HepG2 (cell line): ENCODE results near the gene SRF. TPM values are rescaled to one million over a fixed set of nuclear protein-coding genes. Genes with fewer than 3 reads are reported as not detected.

Source experiments
- CCDC6 ChIP-seq: sonication (generic); formaldehyde crosslinking; IDR thresholded peaks from 2 replicates; pipeline ENCODE4 v1.8.1; 2022; ENCODE audit warnings: mild to moderate bottlenecking, missing genetic modification reagents, moderate library complexity
- ISX ChIP-seq: sonication (generic); formaldehyde crosslinking; conservative IDR thresholded peaks from 2 replicates; pipeline ENCODE4 v1.5.0; 2020; ENCODE audit warnings: missing genetic modification reagents
- MLLT10 ChIP-seq: sonication (generic); formaldehyde crosslinking; IDR thresholded peaks from 2 replicates; pipeline ENCODE4 v1.4.0; 2020; ENCODE audit warnings: missing genetic modification reagents
- NFYB ChIP-seq: sonication (generic); formaldehyde crosslinking; IDR thresholded peaks from 2 replicates; pipeline ENCODE4 v1.4.0; 2020; ENCODE audit warnings: missing genetic modification reagents
- PAF1 ChIP-seq: IDR thresholded peaks from 2 replicates; pipeline ENCODE4 v1.6.1; 2016; ENCODE audit warnings: missing genetic modification reagents, missing compliant biosample characterization
- PLRG1 ChIP-seq: fragments of 450-650 bp; conservative IDR thresholded peaks from 2 replicates; pipeline ENCODE4 v1.6.1; 2016
- RAD21 ChIP-seq: fragments of 450-650 bp; formaldehyde crosslinking; IDR thresholded peaks from 2 replicates; pipeline ENCODE4 v1.5.0; 2020; ENCODE audit warnings: mild to moderate bottlenecking
- REL ChIP-seq: sonication (generic); formaldehyde crosslinking; conservative IDR thresholded peaks from 2 replicates; pipeline ENCODE4 v1.8.0; 2022; ENCODE audit warnings: mild to moderate bottlenecking, missing genetic modification reagents, moderate library complexity
- SMAD1 ChIP-seq: sonication (generic); formaldehyde crosslinking; IDR thresholded peaks from 2 replicates; pipeline ENCODE4 v1.4.0; 2020; ENCODE audit warnings: missing genetic modification reagents, low read depth, mild to moderate bottlenecking, borderline replicate concordance
- STAG1 ChIP-seq: sonication (generic); formaldehyde crosslinking; IDR thresholded peaks from 2 replicates; pipeline ENCODE4 v1.4.0; 2020; ENCODE audit warnings: missing genetic modification reagents
- ZFAT ChIP-seq: sonication (generic); formaldehyde crosslinking; conservative IDR thresholded peaks from 2 replicates; pipeline ENCODE4 v1.8.1; 2023; ENCODE audit warnings: missing genetic modification reagents, inconsistent platforms
- ZFP90 ChIP-seq: sonication (generic); formaldehyde crosslinking; IDR thresholded peaks from 2 replicates; pipeline ENCODE4 v1.8.0; 2022; ENCODE audit warnings: missing genetic modification reagents, mild to moderate bottlenecking, inconsistent platforms, borderline replicate concordance
- ZKSCAN5 ChIP-seq: sonication (generic); formaldehyde crosslinking; IDR thresholded peaks from 2 replicates; pipeline ENCODE4 v1.5.1; 2020; ENCODE audit warnings: mild to moderate bottlenecking, missing genetic modification reagents
- ZNF670 ChIP-seq: sonication (generic); formaldehyde crosslinking; IDR thresholded peaks from 2 replicates; pipeline ENCODE4 v1.8.0; 2022; ENCODE audit warnings: mild to moderate bottlenecking, missing genetic modification reagents, borderline replicate concordance
- ZSCAN25 ChIP-seq: sonication (generic); formaldehyde crosslinking; IDR thresholded peaks from 2 replicates; pipeline ENCODE4 v1.8.0; 2022; ENCODE audit warnings: mild to moderate bottlenecking, missing genetic modification reagents
- polyA plus RNA-seq, 8 experiments: library from polyadenylated mRNA; depleted of rRNA in 3 of 8; stranded (reverse) in 7 of 8; unstranded in 1 of 8; fragments of >200 nt; fragmentation: Illumina TruSeq in 4 of 8; extraction: Trizol in 4 of 8; gene quantifications; 2 replicates each; pipeline versions ENCODE4 v1.2.1 to v1.2.3, GENCODE V29; 2011 to 2016; ENCODE audit warnings: low read depth in 4 of 8, missing spikeins in 1 of 8, mixed read lengths in 1 of 8; ENCODE audit not compliant: insufficient read depth in 1 of 8
- total RNA-seq, 5 experiments: library from RNA; depleted of rRNA; stranded (reverse); fragments of >200 nt; fragmentation: Illumina TruSeq; extraction: Trizol; gene quantifications; 2 replicates each; pipeline ENCODE4 v1.2.3, GENCODE V29; 2016; ENCODE audit warnings: low read depth in 1 of 5
- TF ChIP-seq, protein P1 (sequence below): sonication (generic); formaldehyde crosslinking; IDR thresholded peaks from 2 replicates; pipeline ENCODE4 v1.4.0; 2020; ENCODE audit warnings: mild to moderate bottlenecking, missing genetic modification reagents
- TF ChIP-seq, protein P2 (sequence below): sonication (generic); formaldehyde crosslinking; IDR thresholded peaks from 2 replicates; pipeline ENCODE4 v1.5.1; 2020; ENCODE audit warnings: missing genetic modification reagents, mild to moderate bottlenecking, borderline replicate concordance
- TF ChIP-seq, protein P3 (sequence below): IDR thresholded peaks from 2 replicates; pipeline ENCODE4 v1.6.1; 2016; ENCODE audit warnings: missing genetic modification reagents, missing compliant biosample characterization
- TF ChIP-seq, protein P4 (sequence below), 2 experiments: sonication (generic) in 1 of 2; formaldehyde crosslinking in 1 of 2; IDR thresholded peaks; 2 replicates each; pipeline versions ENCODE4 v1.5.1 to v1.6.1; 2011 to 2020; ENCODE audit warnings: borderline replicate concordance in 1 of 2, low read depth in 1 of 2, low read length in 1 of 2, mild to moderate bottlenecking in 1 of 2, missing genetic modification reagents in 1 of 2, moderate library complexity in 1 of 2

SRF gene
- total and polyA plus RNA-seq, 2 of the 13 experiments (the other 11 are each of a cell fraction or from before 2014, with no cell fraction given): 25.5 to 44.1 TPM

DNA sequence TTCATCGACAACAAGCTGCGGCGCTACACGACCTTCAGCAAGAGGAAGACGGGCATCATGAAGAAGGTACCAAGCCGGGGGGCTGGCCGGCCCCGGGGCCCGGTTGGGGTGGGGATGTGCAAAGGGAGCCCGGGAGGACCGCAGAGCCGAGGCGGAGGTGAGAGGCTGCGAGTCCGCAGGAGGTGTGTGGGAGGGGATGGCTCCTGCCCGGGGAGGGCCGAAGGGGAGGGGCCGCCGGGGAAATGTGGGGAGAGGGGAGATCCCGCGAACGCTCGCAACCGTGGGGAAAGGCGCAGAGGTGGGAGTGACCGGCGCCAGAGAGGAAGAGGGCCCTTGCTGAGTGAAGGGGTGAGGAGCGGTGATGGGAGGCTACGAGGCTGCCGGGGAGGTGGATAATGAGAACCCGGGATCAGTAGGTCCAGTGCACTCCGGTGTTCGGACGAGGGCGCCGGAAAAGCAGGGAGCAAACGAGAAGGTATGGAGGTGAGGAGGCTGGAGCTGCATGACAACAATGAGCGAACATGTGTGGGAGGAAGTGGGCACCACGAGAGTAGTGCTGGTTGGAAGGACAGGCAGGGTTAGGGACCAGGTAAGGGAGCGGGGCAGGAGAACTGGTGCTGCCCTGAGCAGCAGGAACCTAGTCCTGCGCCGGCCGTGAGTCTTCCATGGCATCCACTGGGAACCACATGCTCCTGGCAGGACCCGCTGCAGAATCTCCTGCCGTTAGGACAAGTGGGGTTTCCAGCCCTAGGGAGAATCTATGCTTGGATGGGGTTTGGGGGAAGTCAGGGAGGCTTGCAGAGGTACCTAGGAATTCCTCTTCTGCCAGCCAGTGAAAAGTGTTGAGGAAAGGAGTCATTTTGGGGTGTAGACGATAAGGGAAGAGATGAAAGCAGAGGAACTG, 1.3 kb downstream of the SRF start (continued):
- TF ChIP-seq, protein P1, sequence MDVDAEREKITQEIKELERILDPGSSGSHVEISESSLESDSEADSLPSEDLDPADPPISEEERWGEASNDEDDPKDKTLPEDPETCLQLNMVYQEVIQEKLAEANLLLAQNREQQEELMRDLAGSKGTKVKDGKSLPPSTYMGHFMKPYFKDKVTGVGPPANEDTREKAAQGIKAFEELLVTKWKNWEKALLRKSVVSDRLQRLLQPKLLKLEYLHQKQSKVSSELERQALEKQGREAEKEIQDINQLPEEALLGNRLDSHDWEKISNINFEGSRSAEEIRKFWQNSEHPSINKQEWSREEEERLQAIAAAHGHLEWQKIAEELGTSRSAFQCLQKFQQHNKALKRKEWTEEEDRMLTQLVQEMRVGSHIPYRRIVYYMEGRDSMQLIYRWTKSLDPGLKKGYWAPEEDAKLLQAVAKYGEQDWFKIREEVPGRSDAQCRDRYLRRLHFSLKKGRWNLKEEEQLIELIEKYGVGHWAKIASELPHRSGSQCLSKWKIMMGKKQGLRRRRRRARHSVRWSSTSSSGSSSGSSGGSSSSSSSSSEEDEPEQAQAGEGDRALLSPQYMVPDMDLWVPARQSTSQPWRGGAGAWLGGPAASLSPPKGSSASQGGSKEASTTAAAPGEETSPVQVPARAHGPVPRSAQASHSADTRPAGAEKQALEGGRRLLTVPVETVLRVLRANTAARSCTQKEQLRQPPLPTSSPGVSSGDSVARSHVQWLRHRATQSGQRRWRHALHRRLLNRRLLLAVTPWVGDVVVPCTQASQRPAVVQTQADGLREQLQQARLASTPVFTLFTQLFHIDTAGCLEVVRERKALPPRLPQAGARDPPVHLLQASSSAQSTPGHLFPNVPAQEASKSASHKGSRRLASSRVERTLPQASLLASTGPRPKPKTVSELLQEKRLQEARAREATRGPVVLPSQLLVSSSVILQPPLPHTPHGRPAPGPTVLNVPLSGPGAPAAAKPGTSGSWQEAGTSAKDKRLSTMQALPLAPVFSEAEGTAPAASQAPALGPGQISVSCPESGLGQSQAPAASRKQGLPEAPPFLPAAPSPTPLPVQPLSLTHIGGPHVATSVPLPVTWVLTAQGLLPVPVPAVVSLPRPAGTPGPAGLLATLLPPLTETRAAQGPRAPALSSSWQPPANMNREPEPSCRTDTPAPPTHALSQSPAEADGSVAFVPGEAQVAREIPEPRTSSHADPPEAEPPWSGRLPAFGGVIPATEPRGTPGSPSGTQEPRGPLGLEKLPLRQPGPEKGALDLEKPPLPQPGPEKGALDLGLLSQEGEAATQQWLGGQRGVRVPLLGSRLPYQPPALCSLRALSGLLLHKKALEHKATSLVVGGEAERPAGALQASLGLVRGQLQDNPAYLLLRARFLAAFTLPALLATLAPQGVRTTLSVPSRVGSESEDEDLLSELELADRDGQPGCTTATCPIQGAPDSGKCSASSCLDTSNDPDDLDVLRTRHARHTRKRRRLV (CRISPR knock-in tag): no peak
- TF ChIP-seq MLLT10 (no peak), ZFP90 (CRISPR knock-in tag) (no peak; the same call in 1 of the 2 replicates), SMAD1 (CRISPR knock-in tag) (no peak), RAD21 (CRISPR knock-in tag) (no peak), CCDC6 (CRISPR knock-in tag) (no peak), PAF1 (CRISPR knock-in tag) (no peak), ZFAT (no peak), REL (CRISPR knock-in tag) (no peak; the same call in 1 of the 2 replicates), PLRG1 (no peak), ZKSCAN5 (CRISPR knock-in tag) (peak; percentile 98), ZSCAN25 (CRISPR knock-in tag) (peak; percentile 85), NFYB (CRISPR knock-in tag) (no peak), ZNF670 (no peak; the same call in 1 of the 2 replicates), STAG1 (CRISPR knock-in tag) (no peak), ISX (no peak)
- TF ChIP-seq, protein P2, sequence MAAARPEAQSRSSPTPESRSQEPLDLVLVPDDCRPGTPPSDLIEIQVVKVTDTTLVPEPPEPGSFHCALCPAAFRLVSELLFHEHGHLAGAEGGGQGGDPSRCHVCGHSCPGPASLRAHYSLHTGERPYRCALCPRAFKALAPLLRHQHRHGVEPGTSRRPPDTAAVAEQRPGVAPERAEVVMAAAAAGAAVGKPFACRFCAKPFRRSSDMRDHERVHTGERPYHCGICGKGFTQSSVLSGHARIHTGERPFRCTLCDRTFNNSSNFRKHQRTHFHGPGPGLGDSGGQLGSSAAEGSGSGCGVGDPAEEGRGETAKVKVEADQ (CRISPR knock-in tag): no peak
- TF ChIP-seq, protein P3, sequence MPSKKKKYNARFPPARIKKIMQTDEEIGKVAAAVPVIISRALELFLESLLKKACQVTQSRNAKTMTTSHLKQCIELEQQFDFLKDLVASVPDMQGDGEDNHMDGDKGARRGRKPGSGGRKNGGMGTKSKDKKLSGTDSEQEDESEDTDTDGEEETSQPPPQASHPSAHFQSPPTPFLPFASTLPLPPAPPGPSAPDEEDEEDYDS (CRISPR knock-in tag): no peak
- TF ChIP-seq, protein P4, sequence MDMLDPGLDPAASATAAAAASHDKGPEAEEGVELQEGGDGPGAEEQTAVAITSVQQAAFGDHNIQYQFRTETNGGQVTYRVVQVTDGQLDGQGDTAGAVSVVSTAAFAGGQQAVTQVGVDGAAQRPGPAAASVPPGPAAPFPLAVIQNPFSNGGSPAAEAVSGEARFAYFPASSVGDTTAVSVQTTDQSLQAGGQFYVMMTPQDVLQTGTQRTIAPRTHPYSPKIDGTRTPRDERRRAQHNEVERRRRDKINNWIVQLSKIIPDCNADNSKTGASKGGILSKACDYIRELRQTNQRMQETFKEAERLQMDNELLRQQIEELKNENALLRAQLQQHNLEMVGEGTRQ (IDR thresholded peaks at IDR 0.05; ENCODE audit: low read depth, low read length): no peak
- TF ChIP-seq, protein P4 (CRISPR knock-in tag; IDR thresholded peaks at IDR 0.05; ENCODE audit: borderline replicate concordance): no peak
